ENCODE data around the gene NCSTN. TPM values are rescaled to one million over a fixed set of nuclear protein-coding genes. Genes with fewer than 3 reads are reported as not detected.

NCSTN gene
- polyA plus RNA-seq, 3 donors, result 125 to 238 (median 145) TPM

GRCh38 chr1:160308451-160309184 is 34.6 kb upstream of the NCSTN start:
- Histone ChIP-seq H3K27me3 (ENCODE audit: control insufficient read depth in 2 of 2, insufficient read depth in 2 of 2, low read length in 2 of 2) (no peaks in the 10 kb centered on the region), H3K9me3 (replicated peaks in 1 of 2; ENCODE audit: control insufficient read depth in 1 of 2, insufficient read depth in 1 of 2, low read length in 2 of 2) (no peaks in the 10 kb centered on the region), H2AFZ (ENCODE audit: insufficient read depth, low read depth, low read length, poor library complexity, severe bottlenecking) (no peak overlapping the region), H3K79me2 (ENCODE audit: insufficient read depth, low read length) (no peaks in the 10 kb centered on the region), H3K4me3 (replicated peaks in 1 of 3; ENCODE audit: low read depth in 2 of 3, low read length in 3 of 3) (no peak overlapping the region), H3K4me2 (replicated peaks; ENCODE audit: extremely low read depth, low read length, poor library complexity, severe bottlenecking) (no peak overlapping the region), H4K20me1 (ENCODE audit: insufficient read depth, low read length) (peaks cover 53% of the 10 kb centered on the region), H3K9ac (ENCODE audit: insufficient read depth, low read length, poor library complexity, severe bottlenecking) (no peak overlapping the region), H3K27ac (ENCODE audit: low read depth in 1 of 2, low read length in 2 of 2) (no peak overlapping the region), H3K4me1 (ENCODE audit: control insufficient read depth in 1 of 2, insufficient read depth in 2 of 2, low read length in 2 of 2) (no peaks in the 10 kb centered on the region), H3K36me3 (replicated peaks in 1 of 2; ENCODE audit: control insufficient read depth in 1 of 2, insufficient read depth in 2 of 2, low read length in 2 of 2) (peaks cover 96 to 98% of the 10 kb centered on the region in 2 donors)
- intact Hi-C loops (cut with micrococcal nuclease), result no loop called here
- H3K4me1 Mint-ChIP-seq, result no peaks in the 10 kb centered on the region
- TF ChIP-seq CTCF (IDR thresholded peaks at IDR 0.05), result no peak
- no peak for DNase-seq
- peak overlapping the region in 2 of 7 donors; percentile 12 to 13 for H3K27ac Mint-ChIP-seq
- WGBS (ENCODE audit: insufficient coverage), result 90% methylated on average over 2 of the region's 4 CpGs
- no peak overlapping the region for H3K4me3 Mint-ChIP-seq
- no peaks in the 10 kb centered on the region for H3K9me3 Mint-ChIP-seq
- peaks cover 89 to 100% of the 10 kb centered on the region in 2 donors for H3K36me3 Mint-ChIP-seq
- H3K27me3 Mint-ChIP-seq (ENCODE audit: low read depth in 3 of 3), result peaks cover 0 to 1% (median 0%) of the 10 kb centered on the region in 3 donors

GRCh38 chr1:160309185-160309557 is 34.0 kb upstream of the NCSTN start:
- H3K79me2 ChIP-seq (ENCODE audit: insufficient read depth, low read length), result no peaks in the 10 kb centered on the region
- no peak overlapping the region for H3K4me3 ChIP-seq (replicated peaks in 1 of 3; ENCODE audit: low read depth in 2 of 3, low read length in 3 of 3)
- no peaks in the 10 kb centered on the region for H3K27me3 ChIP-seq (ENCODE audit: control insufficient read depth in 2 of 2, insufficient read depth in 2 of 2, low read length in 2 of 2)
- no peak for TF ChIP-seq CTCF (IDR thresholded peaks at IDR 0.05)
- H3K9ac ChIP-seq (ENCODE audit: insufficient read depth, low read length, poor library complexity, severe bottlenecking), result no peak overlapping the region
- no peak overlapping the region for H3K27ac ChIP-seq (ENCODE audit: low read depth in 1 of 2, low read length in 2 of 2)
- no peak overlapping the region for H3K4me2 ChIP-seq (replicated peaks; ENCODE audit: extremely low read depth, low read length, poor library complexity, severe bottlenecking)
- Mint-ChIP-seq H3K27me3 (ENCODE audit: low read depth in 3 of 3) (peaks cover 0 to 1% (median 0%) of the 10 kb centered on the region in 3 donors), H3K36me3 (peaks cover 92 to 100% of the 10 kb centered on the region in 2 donors), H3K4me1 (no peaks in the 10 kb centered on the region), H3K9me3 (no peaks in the 10 kb centered on the region), H3K27ac (peak overlapping the region in 1 of 7 donors; percentile 69), H3K4me3 (no peak overlapping the region)
- no peak overlapping the region for H2AFZ ChIP-seq (ENCODE audit: insufficient read depth, low read depth, low read length, poor library complexity, severe bottlenecking)
- H3K36me3 ChIP-seq (replicated peaks in 1 of 2; ENCODE audit: control insufficient read depth in 1 of 2, insufficient read depth in 2 of 2, low read length in 2 of 2), result peaks cover 96 to 98% of the 10 kb centered on the region in 2 donors
- peaks cover 57% of the 10 kb centered on the region for H4K20me1 ChIP-seq (ENCODE audit: insufficient read depth, low read length)
- no peaks in the 10 kb centered on the region for H3K9me3 ChIP-seq (replicated peaks in 1 of 2; ENCODE audit: control insufficient read depth in 1 of 2, insufficient read depth in 1 of 2, low read length in 2 of 2)
- intact Hi-C loops (cut with micrococcal nuclease), result no loop called here
- no peaks in the 10 kb centered on the region for H3K4me1 ChIP-seq (ENCODE audit: control insufficient read depth in 1 of 2, insufficient read depth in 2 of 2, low read length in 2 of 2)
- no peak for DNase-seq

Data from CD14-positive monocyte (primary cell).